PFSK-1 (cell line): ENCODE measurements around the gene IGFBP1.

ENCODE experiments used
- FOXP2 ChIP-seq: optimal IDR thresholded peaks from 2 replicates; pipeline ENCODE3; 2011; ENCODE audit warnings: borderline replicate concordance, control low read depth, inconsistent platforms; ENCODE audit not compliant: insufficient read depth; ENCODE audit errors: extremely low read length, extremely low read depth
- POLR2AphosphoS5 ChIP-seq: IDR thresholded peaks from 2 replicates; pipeline ENCODE4 v1.6.1; 2012; ENCODE audit warnings: low read depth, mild to moderate bottlenecking, control low read depth, low read length, moderate library complexity
- SIN3A ChIP-seq: IDR thresholded peaks from 2 replicates; pipeline ENCODE4 v1.6.1; 2012; ENCODE audit warnings: mild to moderate bottlenecking, low read length, moderate library complexity, borderline replicate concordance; ENCODE audit not compliant: insufficient read depth
- TAF1 ChIP-seq: IDR thresholded peaks from 2 replicates; pipeline ENCODE4 v1.6.1; 2012; ENCODE audit warnings: low read length, control low read depth, borderline replicate concordance; ENCODE audit not compliant: insufficient read depth
- TF ChIP-seq, protein P1 (sequence below), 2 experiments: IDR thresholded peaks; 2 replicates each; pipeline versions ENCODE4 v1.6.1 to v1.8.0; 2011 to 2012; ENCODE audit warnings: low read depth in 2 of 2, low read length in 2 of 2, control low read depth in 1 of 2, inconsistent platforms in 1 of 2, mild to moderate bottlenecking in 1 of 2, moderate library complexity in 1 of 2; ENCODE audit not compliant: insufficient read depth in 1 of 2

IGFBP1 gene

DNA sequence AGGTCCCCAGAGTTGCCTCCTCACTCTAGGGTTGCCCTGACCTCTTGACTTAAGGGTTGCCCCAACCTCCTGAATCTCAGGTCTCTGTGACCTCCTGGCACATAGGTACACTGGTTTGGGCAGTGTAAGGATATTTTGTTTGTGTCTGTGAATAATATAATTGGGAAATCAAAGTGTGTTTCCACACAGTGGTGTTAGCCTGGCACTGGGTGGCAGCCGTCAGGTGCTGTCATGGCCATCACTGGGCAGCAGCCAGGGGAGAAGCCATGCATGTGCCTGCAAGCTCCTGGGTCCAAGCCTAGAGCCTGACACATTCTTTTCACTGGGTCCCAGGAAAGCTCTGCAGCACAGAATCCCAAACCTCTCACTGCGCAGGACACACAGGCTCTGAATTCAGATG lies 11.8 kb upstream of the IGFBP1 start:
- TF ChIP-seq FOXP2 (no peak), TAF1 (no peak), SIN3A (no peak), POLR2AphosphoS5 (no peak)
- TF ChIP-seq, protein P1, sequence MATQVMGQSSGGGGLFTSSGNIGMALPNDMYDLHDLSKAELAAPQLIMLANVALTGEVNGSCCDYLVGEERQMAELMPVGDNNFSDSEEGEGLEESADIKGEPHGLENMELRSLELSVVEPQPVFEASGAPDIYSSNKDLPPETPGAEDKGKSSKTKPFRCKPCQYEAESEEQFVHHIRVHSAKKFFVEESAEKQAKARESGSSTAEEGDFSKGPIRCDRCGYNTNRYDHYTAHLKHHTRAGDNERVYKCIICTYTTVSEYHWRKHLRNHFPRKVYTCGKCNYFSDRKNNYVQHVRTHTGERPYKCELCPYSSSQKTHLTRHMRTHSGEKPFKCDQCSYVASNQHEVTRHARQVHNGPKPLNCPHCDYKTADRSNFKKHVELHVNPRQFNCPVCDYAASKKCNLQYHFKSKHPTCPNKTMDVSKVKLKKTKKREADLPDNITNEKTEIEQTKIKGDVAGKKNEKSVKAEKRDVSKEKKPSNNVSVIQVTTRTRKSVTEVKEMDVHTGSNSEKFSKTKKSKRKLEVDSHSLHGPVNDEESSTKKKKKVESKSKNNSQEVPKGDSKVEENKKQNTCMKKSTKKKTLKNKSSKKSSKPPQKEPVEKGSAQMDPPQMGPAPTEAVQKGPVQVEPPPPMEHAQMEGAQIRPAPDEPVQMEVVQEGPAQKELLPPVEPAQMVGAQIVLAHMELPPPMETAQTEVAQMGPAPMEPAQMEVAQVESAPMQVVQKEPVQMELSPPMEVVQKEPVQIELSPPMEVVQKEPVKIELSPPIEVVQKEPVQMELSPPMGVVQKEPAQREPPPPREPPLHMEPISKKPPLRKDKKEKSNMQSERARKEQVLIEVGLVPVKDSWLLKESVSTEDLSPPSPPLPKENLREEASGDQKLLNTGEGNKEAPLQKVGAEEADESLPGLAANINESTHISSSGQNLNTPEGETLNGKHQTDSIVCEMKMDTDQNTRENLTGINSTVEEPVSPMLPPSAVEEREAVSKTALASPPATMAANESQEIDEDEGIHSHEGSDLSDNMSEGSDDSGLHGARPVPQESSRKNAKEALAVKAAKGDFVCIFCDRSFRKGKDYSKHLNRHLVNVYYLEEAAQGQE (IDR thresholded peaks at IDR 0.05; ENCODE audit: insufficient read depth in 1 of 2, low read depth in 2 of 2, low read length in 2 of 2): no peak

DNA sequence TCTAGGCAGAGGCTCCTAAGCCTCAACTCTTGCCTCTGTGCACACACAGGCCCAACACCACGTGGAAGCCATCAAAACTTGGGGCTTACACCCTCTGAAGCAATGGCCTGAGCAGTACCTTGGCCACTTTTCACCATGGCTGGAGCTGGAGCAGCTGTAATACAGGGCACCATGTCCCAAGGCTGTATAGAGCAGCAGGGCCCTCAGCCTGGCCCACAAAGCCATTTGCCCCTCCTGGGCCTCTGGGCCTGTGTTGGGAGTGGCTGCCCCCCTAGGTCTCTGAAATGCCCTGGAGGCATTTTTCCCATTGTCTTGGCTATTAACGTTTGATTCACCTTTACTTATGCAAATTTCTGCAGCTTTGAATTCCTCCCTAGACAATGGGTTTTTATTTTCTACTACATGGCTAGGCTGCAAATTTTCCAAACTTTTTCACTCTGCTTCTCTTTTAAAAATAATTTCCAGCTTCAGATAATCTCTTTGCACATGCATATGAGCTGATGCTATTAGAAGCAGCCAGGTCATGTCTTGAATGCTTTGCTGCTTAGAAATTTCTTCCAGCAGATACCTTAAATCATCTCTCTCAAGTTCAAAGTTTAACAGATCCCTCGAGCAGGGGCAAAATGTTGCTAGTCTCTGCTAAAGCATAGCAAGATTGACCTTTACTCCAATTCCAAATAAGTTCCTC lies 9.7 kb upstream of the IGFBP1 start:
- TF ChIP-seq, protein P1 (IDR thresholded peaks at IDR 0.05; ENCODE audit: insufficient read depth in 1 of 2, low read depth in 2 of 2, low read length in 2 of 2): no peak
- TF ChIP-seq POLR2AphosphoS5 (no peak), SIN3A (no peak), TAF1 (no peak), FOXP2 (no peak)

DNA sequence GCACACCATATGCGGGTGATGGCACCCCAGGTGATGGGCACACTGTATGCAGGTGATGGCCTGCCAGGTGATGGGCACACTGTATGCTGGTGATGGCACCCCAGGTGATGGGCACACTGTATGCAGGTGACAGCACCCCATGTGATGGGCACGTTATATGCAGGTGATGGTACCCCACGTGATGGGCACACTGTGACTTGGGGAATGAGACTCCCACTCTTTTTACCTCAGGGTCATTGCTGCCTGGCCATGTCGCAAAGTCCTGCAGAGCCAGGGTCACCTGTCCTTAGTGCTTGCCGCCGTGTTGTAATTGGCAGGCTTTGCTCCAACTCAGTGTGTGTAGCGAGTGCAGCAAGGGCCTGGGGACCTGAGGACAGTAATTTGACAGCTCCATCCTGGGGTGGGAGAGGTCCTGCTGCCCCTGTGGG lies 7.8 kb upstream of the IGFBP1 start:
- TF ChIP-seq FOXP2 (no peak), POLR2AphosphoS5 (no peak), SIN3A (no peak), TAF1 (no peak)
- TF ChIP-seq, protein P1 (IDR thresholded peaks at IDR 0.05; ENCODE audit: insufficient read depth in 1 of 2, low read depth in 2 of 2, low read length in 2 of 2): no peak

DNA sequence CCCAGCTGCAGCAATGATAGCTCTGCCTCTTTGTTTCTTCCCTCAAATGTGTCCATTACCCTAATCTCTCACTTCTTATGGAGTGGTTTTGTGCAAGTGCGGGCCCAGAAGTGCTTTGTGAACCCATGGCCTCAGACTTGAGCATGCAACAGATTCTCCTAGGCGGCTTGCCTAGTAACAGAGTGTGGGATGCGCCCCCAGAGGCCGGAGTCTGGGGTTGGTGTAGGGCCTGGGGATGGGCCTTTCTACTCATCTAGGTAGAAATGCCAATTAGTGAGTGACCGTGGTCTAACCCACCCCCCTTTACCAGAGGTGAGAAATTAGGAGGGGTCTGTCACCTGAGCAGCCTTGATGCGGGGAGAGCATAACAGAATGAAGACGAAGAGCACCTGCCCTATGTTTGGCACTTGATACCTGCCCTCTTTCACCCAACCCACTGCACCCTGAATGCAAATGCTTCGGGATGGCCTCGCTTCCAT lies 7.0 kb upstream of the IGFBP1 start:
- TF ChIP-seq FOXP2 (no peak), TAF1 (no peak), POLR2AphosphoS5 (no peak), SIN3A (no peak)
- TF ChIP-seq, protein P1 (IDR thresholded peaks at IDR 0.05; ENCODE audit: insufficient read depth in 1 of 2, low read depth in 2 of 2, low read length in 2 of 2): no peak
